IMR-90 (cell line): Measurements from ENCODE around the gene CD33. TPM values are rescaled to one million over a fixed set of nuclear protein-coding genes. Genes with fewer than 3 reads are reported as not detected.

ENCODE experiments used
- ATAC-seq: fragments of 200-7000 bp; cut with Tn5 transposase; 2 replicates; pipeline ENCODE4 v1.9.1; 2020; ENCODE audit warnings: low read depth, mild to moderate bottlenecking, moderate library complexity
- BruUV-seq: library from RNA; stranded (reverse); fragments of 400-500 nt; replicated peaks from 2 replicates; lab custom pipeline; 2021; lab: Mats Ljungman, UMichigan
- CTCF ChIA-PET: fragments of 300-600 bp; formaldehyde crosslinking; extraction: SDS; loops from one replicate; lab custom pipeline; 2021; ENCODE audit warnings: antibody characterized with exemption; lab: Yijun Ruan, JAX
- POLR2A ChIA-PET: fragments of 300-600 bp; sonication (Branson Sonifier 250); formaldehyde crosslinking; loops from one replicate; lab custom pipeline; 2022; ENCODE audit warnings: antibody characterized with exemption; ENCODE audit not compliant: unreplicated experiment; lab: Charles Lee
- DNase-seq: peaks from one replicate; pipeline ENCODE4 v3.0.0; 2013
- H2AFZ ChIP-seq: replicated peaks from 2 replicates; pipeline ENCODE3; 2013; ENCODE audit warnings: low read length, mild to moderate bottlenecking; ENCODE audit not compliant: poor library complexity
- H2AK5ac ChIP-seq: 2 replicates; pipeline ENCODE4 v1.6.1; 2013; ENCODE audit warnings: low read depth, low read length, inconsistent platforms
- H2AK9ac ChIP-seq: replicated peaks from 2 replicates; pipeline ENCODE3; 2013; ENCODE audit warnings: mild to moderate bottlenecking, low read depth, low read length, moderate library complexity; ENCODE audit not compliant: poor library complexity
- H2BK120ac ChIP-seq: 2 replicates; pipeline ENCODE4 v1.6.1; 2013; ENCODE audit warnings: low read depth, low read length, inconsistent platforms
- H2BK15ac ChIP-seq: 3 replicates; pipeline ENCODE4 v1.6.1; 2013; ENCODE audit warnings: low read depth, low read length, inconsistent platforms
- H2BK20ac ChIP-seq: 2 replicates; pipeline ENCODE4 v1.6.1; 2013; ENCODE audit warnings: low read depth, mild to moderate bottlenecking, inconsistent platforms, low read length, moderate library complexity
- H2BK5ac ChIP-seq: 2 replicates; pipeline ENCODE4 v1.6.1; 2013; ENCODE audit warnings: mild to moderate bottlenecking, low read depth, low read length, inconsistent platforms; ENCODE audit not compliant: poor library complexity, severe bottlenecking
- H3K14ac ChIP-seq: replicated peaks from 2 replicates; pipeline ENCODE4 v1.6.1; 2013; ENCODE audit warnings: low read depth, low read length, inconsistent platforms
- H3K18ac ChIP-seq: 2 replicates; pipeline ENCODE4 v1.6.1; 2013; ENCODE audit warnings: low read depth, low read length, control low read depth
- H3K23ac ChIP-seq: 2 replicates; pipeline ENCODE4 v1.6.1; 2013; ENCODE audit warnings: low read depth, low read length, inconsistent platforms
- H3K27ac ChIP-seq: 2 replicates; pipeline ENCODE4 v1.5.1; 2013; ENCODE audit warnings: mild to moderate bottlenecking, control low read depth, low read length; ENCODE audit not compliant: insufficient read depth
- H3K27me3 ChIP-seq: 2 replicates; pipeline ENCODE4 v1.6.1; 2013; ENCODE audit warnings: low read length; ENCODE audit not compliant: control insufficient read depth, insufficient read depth
- H3K36me3 ChIP-seq: 2 replicates; pipeline ENCODE4 v1.6.1; 2013; ENCODE audit warnings: low read length, mixed read lengths; ENCODE audit not compliant: control insufficient read depth, insufficient read depth
- H3K4ac ChIP-seq: 2 replicates; pipeline ENCODE4 v1.6.1; 2013; ENCODE audit warnings: low read depth, low read length, inconsistent platforms
- H3K4me1 ChIP-seq: 2 replicates; pipeline ENCODE4 v1.6.1; 2013; ENCODE audit warnings: low read length, mixed read lengths; ENCODE audit not compliant: control insufficient read depth, insufficient read depth
- H3K4me2 ChIP-seq: 2 replicates; pipeline ENCODE4 v1.6.1; 2013; ENCODE audit warnings: low read depth, mild to moderate bottlenecking, control low read depth, low read length, moderate library complexity
- H3K4me3 ChIP-seq: 2 replicates; pipeline ENCODE4 v1.5.1; 2013; ENCODE audit warnings: low read depth, mild to moderate bottlenecking, control low read depth, low read length, moderate library complexity; ENCODE audit not compliant: insufficient read depth
- H3K56ac ChIP-seq: 2 replicates; pipeline ENCODE4 v1.6.1; 2013; ENCODE audit warnings: low read length, inconsistent platforms; ENCODE audit not compliant: insufficient read depth; ENCODE audit errors: extremely low read depth
- H3K79me1 ChIP-seq, 2 experiments: 2 replicates each; pipeline ENCODE4 v1.6.1; 2013; ENCODE audit warnings: low read length in 2 of 2, inconsistent platforms in 1 of 2, low read depth in 1 of 2
- H3K9ac ChIP-seq: 2 replicates; pipeline ENCODE4 v1.6.1; 2013; ENCODE audit warnings: low read depth, low read length, control low read depth
- H3K9me1 ChIP-seq: 2 replicates; pipeline ENCODE4 v1.6.1; 2013; ENCODE audit warnings: low read length, inconsistent platforms; ENCODE audit not compliant: insufficient read depth
- H3K9me3 ChIP-seq: 2 replicates; pipeline ENCODE4 v1.6.1; 2013; ENCODE audit warnings: low read length; ENCODE audit not compliant: control insufficient read depth, insufficient read depth
- H4K20me1 ChIP-seq: 2 replicates; pipeline ENCODE4 v1.6.1; 2013; ENCODE audit warnings: low read length, inconsistent platforms; ENCODE audit not compliant: insufficient read depth
- H4K5ac ChIP-seq: 2 replicates; pipeline ENCODE4 v1.6.1; 2013; ENCODE audit warnings: mild to moderate bottlenecking, low read depth, low read length, control low read depth
- H4K8ac ChIP-seq, 2 experiments: 2 replicates each; pipeline ENCODE4 v1.6.1; 2013; ENCODE audit warnings: low read depth in 2 of 2, low read length in 2 of 2, control low read depth in 1 of 2, inconsistent platforms in 1 of 2
- H4K91ac ChIP-seq: 2 replicates; pipeline ENCODE4 v1.6.1; 2013; ENCODE audit warnings: low read depth, low read length, inconsistent platforms; ENCODE audit not compliant: insufficient read depth
- CHD1 ChIP-seq: IDR thresholded peaks from 2 replicates; pipeline ENCODE4 v1.6.1; 2012; ENCODE audit warnings: low read depth, low read length, improper control_type of control experiment
- FOS ChIP-seq: fragments of 150-350 bp; IDR thresholded peaks from 2 replicates; pipeline ENCODE4 v1.6.1; 2016; ENCODE audit warnings: low read depth, low read length
- MAFK ChIP-seq: IDR thresholded peaks from 2 replicates; pipeline ENCODE4 v1.6.1; 2012; ENCODE audit warnings: low read depth, low read length, improper control_type of control experiment
- MAZ ChIP-seq: IDR thresholded peaks from 2 replicates; pipeline ENCODE4 v1.6.1; 2012; ENCODE audit warnings: low read depth, mild to moderate bottlenecking, low read length, improper control_type of control experiment, moderate library complexity, borderline replicate concordance
- NFE2L2 ChIP-seq: fragments of 150-350 bp; IDR thresholded peaks from 2 replicates; pipeline ENCODE4 v1.6.1; 2016; ENCODE audit warnings: low read depth, mild to moderate bottlenecking, low read length
- POLR2A ChIP-seq: IDR thresholded peaks from 2 replicates; pipeline ENCODE4 v1.6.1; 2012; ENCODE audit warnings: mild to moderate bottlenecking, low read depth, low read length
- RCOR1 ChIP-seq: IDR thresholded peaks from 2 replicates; pipeline ENCODE4 v1.6.1; 2012; ENCODE audit warnings: mild to moderate bottlenecking, low read length, improper control_type of control experiment; ENCODE audit not compliant: insufficient replicate concordance
- SMC3 ChIP-seq: fragments of 150-350 bp; IDR thresholded peaks from 2 replicates; pipeline ENCODE4 v1.6.1; 2016; ENCODE audit warnings: low read depth, mild to moderate bottlenecking, antibody characterized with exemption, low read length, moderate library complexity
- WGBS, 2 experiments: methylation state at CpG; one replicate each; pipeline versions ENCODE4 v1.1.5 to v1.1.7; 2013; ENCODE audit warnings: missing lambda C conversion rate in 2 of 2; ENCODE audit not compliant: insufficient read length in 1 of 2; ENCODE audit errors: extremely low coverage in 2 of 2; 5-methylcytosine and 5-hydroxymethylcytosine counted together
- dilution Hi-C: fragments of 300-500 bp; cut with HindIII; formaldehyde crosslinking; loops from one replicate; pipeline ENCODE4 v1.14.3; 2018; ENCODE audit warnings: low sequenced_read_pairs; ENCODE audit not compliant: unreplicated experiment
- in situ Hi-C: fragments of 300-500 bp; cut with MboI; formaldehyde crosslinking; loops from 3 replicates; pipeline ENCODE4 v1.14.3; 2019; ENCODE audit warnings: low sequenced_read_pairs, inconsistent platforms, mixed read lengths
- intact Hi-C: fragments of 100-400 bp; cut with micrococcal nuclease; formaldehyde crosslinking; loops from 2 replicates; pipeline ENCODE4 v1.10.0; 2022
- polyA plus RNA-seq, 3 experiments: library from polyadenylated mRNA; depleted of rRNA; stranded (reverse); fragments of >200 nt; gene quantifications; 2 replicates each; pipeline ENCODE4 v1.2.3, GENCODE V29; 2012; ENCODE audit warnings: low replicate concordance in 1 of 3
- total RNA-seq: library from RNA; depleted of rRNA; stranded (reverse); fragments of >200 nt; gene quantifications from 2 replicates; pipeline ENCODE4 v1.2.3, GENCODE V29; 2012
- TF ChIP-seq, protein P1 (sequence below): conservative IDR thresholded peaks from 2 replicates; pipeline ENCODE4 v1.5.1; 2012; ENCODE audit warnings: mild to moderate bottlenecking, low read depth, low read length, improper control_type of control experiment

Gene CD33
- total and polyA plus RNA-seq, 2 of the 4 experiments (the other 2 are of a cell fraction) = not detected

DNA sequence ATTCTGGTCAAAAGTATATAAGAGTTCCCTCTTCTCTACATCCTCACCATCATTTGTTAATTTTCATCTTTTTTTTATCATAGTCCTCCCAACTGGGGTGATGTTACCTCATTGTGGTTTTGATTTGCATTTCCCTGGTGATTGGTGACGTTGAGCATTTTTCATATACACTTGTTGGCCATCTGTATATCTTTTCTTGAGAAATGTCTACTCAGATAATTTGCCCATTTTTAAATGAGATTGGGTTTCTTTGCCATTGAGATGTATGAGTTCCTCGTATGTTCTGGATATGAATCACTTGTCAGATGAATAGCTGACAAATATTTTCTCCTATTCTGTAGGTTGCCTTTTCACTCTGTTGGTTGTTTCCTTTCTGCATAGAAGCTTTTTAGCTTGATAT, 2.4 kb downstream of the CD33 start:
- CTCF ChIA-PET = no interaction called here

More for the DNA sequence above, 2.4 kb downstream of the CD33 start:
- no peaks in the 10 kb centered on the region for H3K36me3 ChIP-seq
- no peak overlapping the region for H4K5ac ChIP-seq
- H3K9ac ChIP-seq = no peak overlapping the region
- dilution Hi-C loops = no loop called here
- no peaks in the 10 kb centered on the region for H3K79me1 ChIP-seq
- no peak overlapping the region for H3K4me2 ChIP-seq
- no peaks in the 10 kb centered on the region for H3K9me3 ChIP-seq
- in situ Hi-C loops = no loop called here
- POLR2A ChIA-PET = no interaction called here
- H4K8ac ChIP-seq = no peak overlapping the region
- no peaks in the 10 kb centered on the region for H3K27me3 ChIP-seq
- no peak overlapping the region for H3K4me3 ChIP-seq
- H2BK120ac ChIP-seq = no peak overlapping the region
- no peak overlapping the region for H3K14ac ChIP-seq
- WGBS, 2 experiments = no CpG with 5 or more reads among the region's 2 CpGs
- no peak overlapping the region for H3K27ac ChIP-seq
- no TSS peak for BruUV-seq
- H3K4ac ChIP-seq = no peak overlapping the region
- H3K9me1 ChIP-seq = no peaks in the 10 kb centered on the region
- no peaks in the 10 kb centered on the region for H4K20me1 ChIP-seq
- no peak overlapping the region for H4K91ac ChIP-seq
- intact Hi-C loops = no loop called here
- H2AFZ ChIP-seq = no peak overlapping the region
- no peak overlapping the region for H3K18ac ChIP-seq
- H3K4me1 ChIP-seq = no peaks in the 10 kb centered on the region
- H2BK15ac ChIP-seq = no peak overlapping the region
- ATAC-seq = no peak
- H2AK5ac ChIP-seq = no peak overlapping the region
- no peak overlapping the region for H3K23ac ChIP-seq
- TF ChIP-seq NFE2L2 (no peak), SMC3 (no peak), MAFK (no peak), RCOR1 (no peak), MAZ (no peak), CHD1 (no peak), FOS (no peak), POLR2A (no peak)
- TF ChIP-seq, protein P1, sequence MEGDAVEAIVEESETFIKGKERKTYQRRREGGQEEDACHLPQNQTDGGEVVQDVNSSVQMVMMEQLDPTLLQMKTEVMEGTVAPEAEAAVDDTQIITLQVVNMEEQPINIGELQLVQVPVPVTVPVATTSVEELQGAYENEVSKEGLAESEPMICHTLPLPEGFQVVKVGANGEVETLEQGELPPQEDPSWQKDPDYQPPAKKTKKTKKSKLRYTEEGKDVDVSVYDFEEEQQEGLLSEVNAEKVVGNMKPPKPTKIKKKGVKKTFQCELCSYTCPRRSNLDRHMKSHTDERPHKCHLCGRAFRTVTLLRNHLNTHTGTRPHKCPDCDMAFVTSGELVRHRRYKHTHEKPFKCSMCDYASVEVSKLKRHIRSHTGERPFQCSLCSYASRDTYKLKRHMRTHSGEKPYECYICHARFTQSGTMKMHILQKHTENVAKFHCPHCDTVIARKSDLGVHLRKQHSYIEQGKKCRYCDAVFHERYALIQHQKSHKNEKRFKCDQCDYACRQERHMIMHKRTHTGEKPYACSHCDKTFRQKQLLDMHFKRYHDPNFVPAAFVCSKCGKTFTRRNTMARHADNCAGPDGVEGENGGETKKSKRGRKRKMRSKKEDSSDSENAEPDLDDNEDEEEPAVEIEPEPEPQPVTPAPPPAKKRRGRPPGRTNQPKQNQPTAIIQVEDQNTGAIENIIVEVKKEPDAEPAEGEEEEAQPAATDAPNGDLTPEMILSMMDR = no peak
- H3K56ac ChIP-seq = no peak overlapping the region
- no peak for DNase-seq
- H2BK20ac ChIP-seq = no peak overlapping the region
- no peak overlapping the region for H2BK5ac ChIP-seq
- no peak overlapping the region for H2AK9ac ChIP-seq
